IPS-18c (cell line): ENCODE results near the gene GLCCI1.

ENCODE experiments used
- H3K4me3 ChIP-seq: 2 replicates; pipeline ENCODE4 v1.7.0; 2013; ENCODE audit warnings: low read depth, mild to moderate bottlenecking, low read length, moderate library complexity; ENCODE audit not compliant: insufficient read depth
- H3K9me3 ChIP-seq: one replicate; pipeline ENCODE4 v1.6.1; 2013; ENCODE audit warnings: mild to moderate bottlenecking, low read length, moderate library complexity; ENCODE audit not compliant: control insufficient read depth, insufficient read depth

The GLCCI1 gene

GRCh38 chr7:8126601-8127167, 158.1 kb downstream of the GLCCI1 start:
- no peak overlapping the region for H3K4me3 ChIP-seq
- no peaks in the 10 kb centered on the region for H3K9me3 ChIP-seq

GRCh38 chr7:8128449-8129317, 160.1 kb downstream of the GLCCI1 start:
- H3K9me3 ChIP-seq = no peaks in the 10 kb centered on the region
- H3K4me3 ChIP-seq = no peak overlapping the region

GRCh38 chr7:8129318-8129659, 160.7 kb downstream of the GLCCI1 start:
- no peaks in the 10 kb centered on the region for H3K9me3 ChIP-seq
- H3K4me3 ChIP-seq = no peak overlapping the region

GRCh38 chr7:8130663-8131062, 162.1 kb downstream of the GLCCI1 start:
- Histone ChIP-seq H3K9me3 (no peaks in the 10 kb centered on the region), H3K4me3 (no peak overlapping the region)

- H3K4me3 ChIP-seq = no peak overlapping the region
- H3K9me3 ChIP-seq = no peaks in the 10 kb centered on the region
Observed at GRCh38 chr7:8131694-8132605, 163.4 kb downstream of the GLCCI1 start.

- H3K9me3 ChIP-seq = no peaks in the 10 kb centered on the region
- no peak overlapping the region for H3K4me3 ChIP-seq
Observed at GRCh38 chr7:8133188-8133848, 164.7 kb downstream of the GLCCI1 start.

- Histone ChIP-seq H3K4me3 (no peak overlapping the region), H3K9me3 (no peaks in the 10 kb centered on the region)
Observed at GRCh38 chr7:8134089-8134733, 165.6 kb downstream of the GLCCI1 start.

DNA sequence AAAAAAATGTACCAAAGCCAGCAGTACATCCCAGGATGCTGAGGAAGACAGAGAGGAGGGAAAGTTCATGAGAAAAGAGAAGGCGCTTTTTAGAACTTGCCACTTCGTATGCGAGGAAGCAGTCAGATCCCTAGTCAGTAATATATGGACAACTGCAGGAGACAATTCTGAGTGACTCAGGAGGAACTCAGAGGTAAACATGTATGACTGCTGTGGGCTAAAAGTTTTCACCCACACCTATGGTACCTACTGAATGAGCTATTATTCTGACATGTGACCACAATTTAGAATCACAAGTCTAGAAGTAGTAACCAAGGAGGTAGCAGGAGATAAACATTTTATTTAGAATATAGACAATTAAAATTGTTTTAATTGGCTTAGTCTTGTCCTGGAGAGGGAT, 166.8 kb downstream of the GLCCI1 start:
- Histone ChIP-seq H3K4me3 (no peak overlapping the region), H3K9me3 (no peaks in the 10 kb centered on the region)

- Histone ChIP-seq H3K4me3 (no peak overlapping the region), H3K9me3 (no peaks in the 10 kb centered on the region)
Observed at GRCh38 chr7:8136051-8136730, 167.6 kb downstream of the GLCCI1 start.
